GM21723 (cell line): Measurements from ENCODE around the gene SULT6B1.
"Not testable (repeated sequence)": the region's sequence is repeated elsewhere in the genome, so short reads cannot be mapped to it uniquely, and the experiment has no call there.

Experiments used
- ATAC-seq: cut with Tn5 transposase; IDR thresholded peaks from one replicate; pipeline ENCODE4 v1.9.1; 2021; ENCODE audit warnings: mild to moderate bottlenecking, moderate library complexity; ENCODE audit not compliant: unreplicated experiment

SULT6B1 gene, protein sequence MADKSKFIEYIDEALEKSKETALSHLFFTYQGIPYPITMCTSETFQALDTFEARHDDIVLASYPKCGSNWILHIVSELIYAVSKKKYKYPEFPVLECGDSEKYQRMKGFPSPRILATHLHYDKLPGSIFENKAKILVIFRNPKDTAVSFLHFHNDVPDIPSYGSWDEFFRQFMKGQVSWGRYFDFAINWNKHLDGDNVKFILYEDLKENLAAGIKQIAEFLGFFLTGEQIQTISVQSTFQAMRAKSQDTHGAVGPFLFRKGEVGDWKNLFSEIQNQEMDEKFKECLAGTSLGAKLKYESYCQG

DNA sequence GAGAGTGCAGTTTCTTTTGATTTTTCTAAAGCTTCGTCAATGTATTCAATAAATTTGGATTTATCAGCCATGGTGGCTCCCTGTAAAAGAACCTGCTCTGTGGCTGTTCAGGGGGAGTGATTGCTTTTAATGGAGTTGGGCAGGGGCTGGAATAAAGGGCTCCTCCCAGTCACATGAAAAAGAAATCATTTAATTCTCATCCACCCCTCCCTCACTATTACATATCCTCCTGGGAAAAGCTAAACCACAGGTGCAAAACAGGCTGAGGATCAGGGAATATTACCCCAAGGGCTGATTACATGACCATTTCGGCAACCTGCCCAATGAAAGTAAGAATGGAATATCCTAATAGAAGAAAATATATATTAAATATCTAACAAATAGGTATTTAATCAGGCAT is at the start of gene SULT6B1:
Gene SULT6B1, minus strand, starts transcription at position 101 of the 400 bp plus-strand sequence. Its CDS starts 30 bp downstream, at position 71.
- ATAC-seq = no peak

DNA sequence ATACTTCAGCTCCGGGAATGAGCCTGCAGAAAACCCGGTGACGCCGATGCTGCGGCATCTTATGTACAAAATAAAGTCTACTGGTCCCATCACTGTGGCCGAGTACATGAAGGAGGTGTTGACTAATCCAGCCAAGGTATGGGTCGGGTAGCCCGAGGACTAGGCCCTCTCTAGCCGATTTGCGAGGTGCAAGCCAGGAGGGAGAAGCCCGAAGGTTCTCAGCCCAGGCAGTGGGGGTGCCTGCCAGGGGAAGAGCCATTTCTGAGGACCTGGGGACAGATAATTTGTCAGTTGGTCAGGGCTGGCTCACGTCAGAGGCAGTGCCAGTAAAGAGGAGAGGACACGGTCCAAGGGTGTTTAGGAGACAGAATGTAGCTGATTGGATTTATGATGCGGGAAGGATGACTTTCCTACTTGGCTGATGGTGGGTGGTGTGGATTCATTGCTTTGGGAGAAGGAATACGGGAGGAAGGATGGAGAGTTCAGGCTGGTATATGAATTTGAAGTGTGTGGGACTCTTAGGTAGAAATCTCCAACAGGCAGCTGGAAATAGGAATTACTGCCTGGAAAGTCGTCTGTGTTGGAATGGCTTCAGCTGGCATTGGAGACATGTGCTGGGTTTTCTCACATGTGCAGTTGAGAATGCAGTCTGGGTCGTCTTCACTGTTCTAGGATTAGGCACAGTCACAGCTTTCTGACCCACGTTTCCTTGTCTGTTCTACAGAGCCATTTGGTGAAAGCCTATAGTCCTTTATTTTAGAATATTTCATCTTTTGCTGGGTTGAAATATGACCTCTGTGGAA is 43.9 kb upstream of the SULT6B1 start:
- ATAC-seq = peak; percentile 19

DNA sequence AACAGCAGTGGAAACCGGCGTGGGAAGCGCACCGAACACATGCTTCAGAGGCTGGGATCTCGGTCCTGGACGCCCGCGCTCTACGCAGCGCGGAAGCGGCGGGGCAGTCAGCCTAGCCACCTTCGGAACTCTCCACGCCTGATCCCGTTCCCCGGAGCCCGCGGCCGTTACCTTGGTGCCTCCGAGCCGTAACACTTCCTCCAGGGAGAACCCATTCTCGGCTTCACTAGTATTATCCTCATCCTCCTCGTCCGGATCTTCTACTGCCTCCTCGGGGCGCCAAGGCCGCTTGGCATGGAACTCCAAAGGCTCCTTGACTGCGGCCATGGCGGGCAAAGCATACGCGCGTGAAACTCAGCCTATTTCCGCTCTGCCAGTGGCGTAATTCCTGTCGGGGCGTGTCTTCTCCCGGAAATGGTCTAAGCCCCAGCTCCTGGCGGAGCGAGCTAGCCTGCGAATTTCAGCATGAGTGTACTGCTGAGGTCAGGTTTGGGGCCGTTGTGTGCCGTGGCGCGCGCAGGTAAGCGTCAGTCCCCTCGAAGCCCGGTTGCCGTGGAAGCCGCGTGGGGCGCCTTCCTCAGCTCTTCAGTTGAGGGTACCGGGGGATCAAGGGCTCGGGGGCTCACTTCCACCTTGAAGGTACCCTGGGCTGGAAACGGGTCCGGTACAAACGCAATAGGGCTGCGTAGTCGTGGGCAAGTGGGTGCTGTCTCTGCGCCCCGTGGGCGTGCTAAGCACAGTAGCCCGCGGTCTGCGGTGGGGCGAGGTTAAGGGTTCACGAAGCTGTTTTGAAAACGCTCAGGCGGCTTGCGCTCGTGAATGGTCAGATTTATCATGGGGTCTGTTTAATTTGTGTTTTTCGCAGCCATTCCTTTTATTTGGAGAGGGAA is 43.0 kb upstream of the SULT6B1 start, which contains the start of the genes CEBPZ and NDUFAF7:
Gene CEBPZ, minus strand, starts transcription at position 356 of the 890 bp plus-strand sequence. Its CDS starts 29 bp downstream, at position 327.
Gene NDUFAF7, plus strand, starts transcription at position 418 of the 890 bp plus-strand sequence. Its CDS starts 48 bp downstream, at position 466.
- ATAC-seq = peak; percentile 96

DNA sequence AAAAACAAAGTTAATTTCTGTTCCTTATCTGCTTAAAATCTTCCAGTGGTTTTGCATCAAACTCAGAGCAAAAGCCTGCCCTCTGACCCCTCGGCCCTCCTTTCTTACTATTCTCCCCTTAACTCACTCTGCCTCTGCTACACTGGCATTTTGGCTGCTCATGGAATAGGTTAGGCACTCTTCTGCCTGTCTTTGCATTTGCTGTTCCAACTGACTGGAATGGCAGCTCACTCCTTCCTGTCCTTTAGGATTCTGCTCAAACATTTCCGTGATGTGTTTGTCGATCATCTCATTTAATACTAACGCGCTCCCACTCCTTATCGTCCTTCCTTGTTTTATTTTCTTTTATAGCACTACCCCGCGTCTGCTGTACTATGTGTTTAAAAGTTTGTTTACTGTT is 42.1 kb upstream of the SULT6B1 start:
- no peak for ATAC-seq

DNA sequence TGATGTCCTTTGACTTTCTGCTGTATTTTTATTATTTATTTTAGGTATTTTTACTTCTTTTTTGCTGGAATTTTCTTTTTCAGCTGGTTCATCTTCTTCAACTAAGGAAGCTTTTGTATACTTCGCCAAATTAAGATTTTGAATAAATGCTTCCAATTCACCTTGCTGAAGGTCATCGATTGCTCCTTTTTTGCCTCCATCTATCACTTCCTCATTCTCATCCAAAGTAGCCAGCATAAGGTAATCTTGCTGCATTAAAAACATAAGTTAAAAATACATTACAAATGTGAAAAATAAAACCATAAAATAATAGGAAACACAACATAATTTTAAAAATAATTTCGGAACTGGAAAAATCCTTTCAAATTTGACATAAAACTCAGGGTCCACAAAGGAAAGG is 40.3 kb upstream of the SULT6B1 start:
- ATAC-seq = no peak

DNA sequence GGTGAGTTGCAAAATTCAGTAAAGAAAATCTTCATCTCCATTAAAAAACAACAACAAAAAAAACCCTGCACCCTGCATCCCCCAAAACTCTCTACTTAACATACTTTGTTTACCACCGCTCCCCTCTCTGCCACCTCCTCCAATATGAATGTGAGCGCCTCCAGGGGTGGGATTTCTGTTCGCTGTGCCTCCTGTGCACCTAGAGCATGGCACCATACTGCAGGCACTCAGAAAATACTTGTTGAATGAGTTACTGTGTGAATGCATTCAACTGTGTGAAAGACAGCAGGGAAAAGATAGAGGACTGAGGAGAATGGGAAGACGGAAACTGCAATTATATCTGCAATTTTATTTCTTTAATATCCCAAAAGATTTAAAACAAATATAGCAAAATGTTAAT is 38.4 kb upstream of the SULT6B1 start:
- no peak for ATAC-seq

DNA sequence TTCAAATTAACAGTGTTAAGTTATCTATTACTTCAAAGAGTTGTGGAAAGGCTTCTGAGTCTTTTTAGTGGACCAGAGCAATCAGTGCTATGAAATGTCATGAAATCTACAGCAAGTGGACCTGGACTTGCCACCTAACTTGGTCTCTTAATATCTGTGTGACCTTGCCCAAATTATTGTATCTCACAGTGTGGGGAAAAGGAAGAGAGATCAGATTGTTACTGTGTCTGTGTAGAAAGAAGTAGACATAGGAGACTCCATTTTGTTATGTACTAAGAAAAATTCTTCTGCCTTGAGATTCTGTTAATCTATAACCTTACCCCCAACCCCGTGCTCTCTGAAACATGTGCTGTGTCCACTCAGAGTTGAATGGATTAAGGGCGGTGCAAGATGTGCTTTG is 36.7 kb upstream of the SULT6B1 start:
- ATAC-seq = not testable (repeated sequence)

DNA sequence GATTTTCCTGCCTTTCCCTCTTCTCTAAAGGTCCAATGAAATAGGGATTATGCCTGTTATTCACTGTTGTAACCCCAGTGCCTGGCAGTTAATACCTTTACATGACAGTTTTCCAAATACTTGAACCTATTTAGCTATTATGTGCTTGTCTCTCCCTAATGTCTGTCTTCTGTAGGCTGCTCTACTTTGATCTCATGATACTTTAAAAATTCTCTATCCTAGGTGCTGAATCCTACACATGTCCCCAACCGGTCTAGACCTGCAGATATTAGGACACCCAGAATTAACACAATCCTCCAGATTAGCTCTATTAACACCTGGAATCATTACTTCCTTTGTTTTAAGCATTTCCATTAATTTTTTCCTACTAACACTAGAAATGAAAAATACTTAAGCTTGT is 35.6 kb upstream of the SULT6B1 start:
- no peak for ATAC-seq

DNA sequence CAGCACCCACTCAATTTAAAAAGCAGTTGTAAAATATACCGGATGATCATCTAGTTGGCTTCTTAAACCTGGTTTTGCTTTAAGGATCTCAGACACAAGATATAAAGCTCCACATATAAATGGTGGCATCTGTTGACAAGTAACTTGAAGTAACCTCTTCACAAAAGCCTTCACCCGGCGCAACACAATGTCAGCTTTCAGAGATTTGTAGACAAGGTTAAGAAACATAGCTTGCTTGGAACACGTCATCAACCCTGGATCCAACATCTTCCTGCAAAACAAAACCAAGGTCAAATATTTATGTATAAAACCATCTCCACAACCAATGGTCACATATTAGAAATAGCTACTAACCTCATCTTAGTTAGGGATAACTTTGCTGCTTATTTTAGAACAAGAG is 34.7 kb upstream of the SULT6B1 start:
- ATAC-seq = no peak

DNA sequence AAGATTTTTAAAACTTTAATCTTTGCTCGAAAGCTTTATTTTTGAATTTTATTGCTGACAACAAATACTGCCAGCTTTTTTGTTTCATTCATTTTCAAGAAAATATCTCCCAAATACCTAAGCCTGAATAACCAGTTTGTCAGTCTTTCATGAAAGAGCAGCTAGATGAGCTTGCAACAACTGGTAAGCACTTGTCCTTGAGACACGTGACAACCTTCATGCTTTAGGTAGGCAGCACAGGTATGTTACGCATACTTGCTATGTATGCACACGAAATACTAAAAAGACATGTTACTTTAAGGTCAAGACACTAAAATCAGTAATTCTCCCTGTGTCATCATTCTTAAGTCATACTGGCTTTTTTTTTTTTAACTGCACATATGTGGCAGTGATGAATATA is 30.6 kb upstream of the SULT6B1 start:
- no peak for ATAC-seq

DNA sequence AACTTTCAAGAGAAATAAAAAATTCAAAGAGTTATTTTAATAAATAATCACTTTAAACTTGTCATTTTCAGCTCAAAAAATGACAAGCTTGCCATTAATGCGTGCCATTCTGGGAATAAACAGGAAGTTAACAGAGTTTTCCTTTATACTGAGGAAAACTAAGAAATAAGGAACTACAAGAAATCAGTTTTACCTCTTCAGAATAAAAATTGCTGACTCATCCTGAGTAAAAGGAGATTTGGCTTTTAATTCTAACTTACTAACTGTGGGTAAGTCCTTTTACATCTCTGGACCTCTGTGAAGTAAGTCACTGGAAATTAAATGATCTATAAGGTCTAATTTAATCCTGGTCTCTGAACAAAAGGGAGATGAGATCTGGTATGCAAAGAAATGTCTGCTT is 26.8 kb upstream of the SULT6B1 start:
- no peak for ATAC-seq

DNA sequence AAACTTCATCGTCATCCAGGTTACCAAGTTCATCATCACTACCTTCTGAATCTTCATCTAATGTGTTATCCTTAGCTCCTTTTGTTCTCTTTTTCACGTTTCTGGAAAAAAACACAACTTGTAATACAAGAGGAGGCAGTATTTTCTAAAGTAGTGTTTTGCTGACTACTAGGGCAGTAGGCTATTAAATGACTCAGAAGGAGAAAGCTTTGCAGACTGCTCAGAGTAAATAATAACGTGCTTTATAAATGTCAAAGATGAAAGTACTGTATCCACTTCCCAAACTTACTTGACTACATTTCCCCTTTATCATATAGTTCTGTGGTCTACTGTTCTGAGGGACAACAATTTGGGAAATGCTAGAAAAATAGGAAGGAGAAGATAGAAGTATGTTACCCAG is 23.5 kb upstream of the SULT6B1 start:
- no peak for ATAC-seq

DNA sequence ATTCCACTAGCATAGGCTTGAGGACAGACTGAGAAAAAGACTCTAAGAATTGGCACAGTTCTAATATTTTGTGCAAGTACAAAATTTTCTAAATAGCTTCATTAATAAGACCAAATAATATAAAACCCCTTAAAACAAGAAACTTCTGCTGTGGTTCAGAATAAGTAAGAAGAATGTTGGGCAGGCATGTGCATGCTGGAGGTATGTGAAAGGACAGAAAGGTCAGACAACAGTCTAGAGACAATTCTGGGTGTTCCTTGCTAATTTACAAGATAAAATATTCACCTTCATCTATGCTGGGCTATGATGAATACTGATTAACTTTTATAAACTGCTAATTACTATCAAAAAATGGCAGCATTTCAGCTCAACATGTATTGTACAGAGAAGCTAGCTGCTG is 22.7 kb upstream of the SULT6B1 start:
- ATAC-seq = no peak

DNA sequence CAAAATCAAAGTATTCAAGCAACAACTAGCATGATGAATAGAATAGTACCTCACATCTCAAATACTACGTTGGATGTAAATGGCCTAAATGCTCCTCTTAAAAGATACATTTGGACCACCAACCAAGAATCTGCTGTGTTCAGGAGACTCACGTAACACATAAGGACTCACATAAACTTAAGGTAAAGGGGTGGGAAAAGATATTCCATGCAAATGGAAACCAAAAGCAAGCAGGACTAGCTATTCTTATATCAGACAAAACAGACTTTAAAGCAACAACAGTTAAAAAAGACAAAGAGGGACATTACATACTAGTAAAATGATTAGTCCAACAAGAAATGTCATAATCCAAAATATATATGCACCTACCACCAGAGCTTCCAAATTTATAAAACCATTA is 18.3 kb upstream of the SULT6B1 start:
- not testable (repeated sequence) for ATAC-seq

DNA sequence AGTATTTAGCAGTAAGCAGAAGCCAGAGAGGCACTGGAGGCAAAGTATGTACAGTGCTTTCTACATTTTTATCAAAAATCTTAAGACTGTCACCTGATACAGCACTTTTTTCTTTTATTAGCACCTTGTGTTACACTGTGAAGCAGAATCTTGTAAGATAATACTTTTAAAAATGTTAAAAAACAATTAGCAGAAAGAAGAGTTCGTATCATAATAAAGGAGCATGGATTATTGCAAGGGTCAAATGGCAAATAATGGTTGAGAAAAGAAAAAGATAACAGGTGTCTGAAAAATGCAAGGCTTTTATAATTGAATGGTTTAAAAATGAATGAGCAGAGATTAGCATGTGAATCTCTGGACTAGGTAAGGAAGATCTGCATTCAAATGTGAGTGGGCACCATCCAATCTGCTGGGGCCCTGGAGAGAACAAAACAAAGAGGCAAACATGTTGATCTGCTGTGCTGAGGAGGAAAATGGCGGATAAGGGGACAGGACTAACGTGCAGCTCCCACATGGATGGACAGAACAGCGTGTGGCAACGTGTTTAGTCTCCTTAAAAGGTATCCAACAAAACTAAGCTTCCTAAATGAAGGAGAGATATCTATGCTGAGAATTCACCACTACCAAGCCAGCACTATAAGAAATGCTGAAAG is 17.3 kb upstream of the SULT6B1 start:
- no peak for ATAC-seq

DNA sequence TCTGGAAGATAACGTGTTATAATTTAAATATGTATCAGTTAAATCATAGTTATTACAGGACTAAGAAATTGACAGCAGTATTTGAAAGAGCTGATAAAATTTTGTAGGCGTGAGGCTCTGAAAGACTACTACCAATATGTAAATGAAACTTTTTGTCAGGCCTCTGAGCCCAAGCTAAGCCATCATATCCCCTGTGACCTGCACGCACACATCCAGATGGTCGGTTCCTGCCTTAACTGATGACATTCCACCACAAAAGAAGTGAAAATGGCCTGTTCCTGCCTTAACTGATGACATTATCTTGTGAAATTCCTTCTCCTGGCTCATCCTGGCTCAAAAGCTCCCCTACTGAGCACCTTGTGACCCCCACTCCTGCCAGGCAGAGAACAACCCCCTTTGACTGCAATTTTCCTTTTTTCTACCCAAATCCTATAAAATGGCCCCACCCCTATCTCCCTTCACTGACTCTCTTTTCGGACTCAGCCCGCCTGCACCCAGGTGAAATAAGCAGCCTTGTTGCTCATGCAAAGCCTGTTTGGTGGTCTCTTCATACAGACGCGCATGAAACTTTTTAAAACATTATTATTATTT is 16.7 kb upstream of the SULT6B1 start:
- not testable (repeated sequence) for ATAC-seq

DNA sequence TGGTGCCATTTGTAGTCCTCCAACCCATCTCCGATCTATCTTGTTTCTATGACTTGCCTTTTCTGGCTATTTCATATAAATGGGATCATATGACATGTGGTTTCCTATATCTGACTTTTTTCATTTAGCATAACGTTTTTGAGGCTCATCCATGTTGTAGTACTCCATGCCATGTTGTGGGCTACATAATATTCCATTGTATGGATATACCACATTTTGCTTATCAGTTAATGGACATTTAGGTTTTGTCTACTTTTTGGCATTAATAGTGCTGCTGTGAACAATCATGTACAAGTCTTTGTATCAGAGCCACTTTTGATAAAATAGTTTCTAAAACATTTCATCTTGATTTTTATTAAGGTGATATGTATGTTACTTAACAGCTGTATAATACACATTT is 15.2 kb upstream of the SULT6B1 start:
- ATAC-seq = no peak

DNA sequence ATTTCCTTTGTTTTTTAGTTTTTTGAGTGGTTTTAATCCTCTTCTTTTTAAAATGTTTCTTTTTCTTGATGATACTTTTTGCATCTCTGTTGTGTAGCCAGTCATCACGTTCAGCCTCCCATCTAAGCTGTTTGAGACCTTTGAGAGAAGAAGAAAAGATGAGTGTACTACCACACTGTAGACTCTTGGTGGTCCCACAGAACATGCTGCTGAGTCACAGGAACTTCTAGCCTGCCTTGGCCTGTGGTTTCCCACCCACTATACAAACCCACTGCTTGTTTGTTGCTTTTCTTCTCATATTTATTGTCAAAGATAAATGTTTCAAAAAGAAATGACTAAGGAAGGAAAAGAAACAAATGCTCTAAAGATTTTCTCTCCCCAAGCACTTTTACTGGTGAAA is 13.3 kb upstream of the SULT6B1 start:
- ATAC-seq = no peak

DNA sequence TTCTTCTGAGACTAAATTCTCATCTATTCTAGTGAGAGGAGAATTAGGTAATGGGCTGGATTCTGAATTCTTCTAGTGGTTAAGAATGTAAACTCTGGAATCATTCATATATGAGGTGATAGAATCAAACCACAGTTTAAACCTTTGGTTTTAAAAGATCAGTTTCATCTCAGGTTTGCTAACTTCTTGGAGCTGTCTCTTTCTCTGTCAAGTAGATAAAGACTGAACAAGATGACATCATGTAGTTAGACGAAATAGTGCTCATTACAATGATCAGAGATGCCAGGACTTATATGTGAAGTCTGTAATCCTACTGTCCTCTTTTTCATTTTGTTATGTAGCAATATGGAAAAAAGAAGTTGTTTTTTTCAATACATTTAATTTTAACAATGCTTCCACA is 12.7 kb upstream of the SULT6B1 start:
- ATAC-seq = no peak

DNA sequence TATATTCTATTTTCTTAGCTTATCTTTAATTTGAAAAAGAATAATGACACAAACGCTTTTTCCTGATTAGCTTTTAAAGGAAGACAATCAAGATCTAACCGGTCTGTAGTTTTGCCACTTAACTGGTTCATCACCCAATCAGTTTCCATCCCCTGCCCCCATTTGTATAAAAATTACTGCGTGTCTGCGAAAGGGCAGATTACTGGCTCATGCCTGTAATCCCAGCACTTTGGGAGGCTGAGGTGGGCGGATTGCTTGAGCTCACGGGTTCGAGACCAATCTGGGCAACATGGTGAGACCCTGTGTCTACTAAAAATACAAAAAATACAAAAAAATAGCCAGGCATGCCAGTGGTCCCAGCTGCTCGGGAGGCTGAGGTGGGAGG is 10.2 kb upstream of the SULT6B1 start:
- ATAC-seq = no peak
